Superior temporal gyrus (tissue), 1 donor: Measurements from ENCODE around the gene C9.
"Not testable (repeated sequence)": the region's sequence is repeated elsewhere in the genome, so short reads cannot be mapped to it uniquely, and the experiment has no call there.

Source experiments
- DNase-seq: peaks from one replicate; pipeline ENCODE4 v3.0.0-alpha.2; 2016; ENCODE audit errors: extremely low spot score

Gene C9

GRCh38 chr5:39262981-39263380, 101.3 kb downstream of the C9 start:
- no peak for DNase-seq

GRCh38 chr5:39260095-39260494, 104.2 kb downstream of the C9 start:
- DNase-seq, result no peak

- DNase-seq, result no peak
Measured at GRCh38 chr5:39257554-39257953, 106.7 kb downstream of the C9 start.

GRCh38 chr5:39256477-39257235, 107.6 kb downstream of the C9 start:
- no peak for DNase-seq

- DNase-seq, result no peak
Measured at GRCh38 chr5:39255406-39255805, 108.9 kb downstream of the C9 start.

- no peak for DNase-seq
Measured at GRCh38 chr5:39254671-39255070, 109.6 kb downstream of the C9 start.

- DNase-seq, result no peak
Measured at GRCh38 chr5:39253196-39253595, 111.1 kb downstream of the C9 start.

GRCh38 chr5:39249564-39250274, 114.6 kb downstream of the C9 start:
- no peak for DNase-seq

- no peak for DNase-seq
Measured at GRCh38 chr5:39249069-39249468, 115.2 kb downstream of the C9 start.

GRCh38 chr5:39240750-39241149, 123.5 kb downstream of the C9 start:
- DNase-seq, result no peak

GRCh38 chr5:39238366-39239105, 125.8 kb downstream of the C9 start:
- DNase-seq, result no peak

- DNase-seq, result no peak
Measured at GRCh38 chr5:39236718-39237117, 127.6 kb downstream of the C9 start.

GRCh38 chr5:39235648-39236047, 128.6 kb downstream of the C9 start:
- DNase-seq, result no peak

- DNase-seq, result not testable (repeated sequence)
Measured at GRCh38 chr5:39234494-39234893, 129.8 kb downstream of the C9 start.
